Stimulated activated CD8-positive, alpha-beta memory T cell treated with anti-CD3 and anti-CD28 coated beads, Interleukin-7, amount 100 ng/mL, for 1 hour (primary cell): Measurements from ENCODE around the gene ADGRL2.

Experiments
- DNase-seq, 2 donors: peaks; one replicate each; pipeline ENCODE4 v3.0.0-alpha.2; 2020; ENCODE audit warnings: low read depth in 2 of 2

ADGRL2 gene

GRCh38 chr1:81907575-81907974, 106.8 kb downstream of the ADGRL2 start:
- DNase-seq, result no peak

DNA sequence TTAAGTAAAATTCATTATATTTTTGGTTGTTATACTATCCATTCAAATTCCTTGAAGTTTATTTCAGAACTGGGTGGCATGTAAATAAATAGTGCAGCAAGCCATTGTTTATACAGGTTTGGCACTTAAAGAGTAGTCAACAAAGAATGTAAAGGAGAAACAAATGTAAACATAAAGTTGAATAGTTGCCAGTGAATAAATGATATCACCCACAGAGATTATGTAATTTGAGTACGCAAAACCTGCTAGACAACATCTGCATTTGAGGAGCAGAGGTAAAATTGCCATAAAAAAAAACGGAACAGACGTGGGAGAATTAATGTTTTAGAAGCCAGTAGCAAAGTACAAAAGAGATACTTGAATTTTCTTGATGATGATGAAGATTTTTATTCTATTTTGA, 111.6 kb downstream of the ADGRL2 start:
- no peak for DNase-seq

DNA sequence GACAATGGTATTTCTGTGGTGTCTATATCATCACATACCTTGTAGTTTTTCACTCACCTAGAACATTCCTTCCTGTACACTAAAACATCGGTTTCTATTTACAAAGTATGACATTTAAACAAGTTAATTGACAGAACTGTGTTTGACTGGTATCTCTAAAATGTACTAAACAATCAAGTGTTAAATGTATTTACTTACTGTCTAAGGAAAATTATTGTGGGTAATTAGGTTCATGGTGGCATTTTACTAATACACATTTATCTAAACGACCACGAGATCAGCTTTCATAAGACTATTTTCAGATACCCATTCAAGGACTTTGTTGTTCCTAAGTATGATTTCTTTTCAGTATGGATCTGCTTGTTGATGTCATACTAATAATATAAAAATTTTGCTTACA, 115.2 kb downstream of the ADGRL2 start:
- no peak for DNase-seq

- no peak for DNase-seq
Observed at GRCh38 chr1:81920245-81920740, 119.6 kb downstream of the ADGRL2 start.

- no peak for DNase-seq
Observed at GRCh38 chr1:81920886-81921285, 120.2 kb downstream of the ADGRL2 start.

GRCh38 chr1:81921344-81921743, 120.6 kb downstream of the ADGRL2 start:
- no peak for DNase-seq

DNA sequence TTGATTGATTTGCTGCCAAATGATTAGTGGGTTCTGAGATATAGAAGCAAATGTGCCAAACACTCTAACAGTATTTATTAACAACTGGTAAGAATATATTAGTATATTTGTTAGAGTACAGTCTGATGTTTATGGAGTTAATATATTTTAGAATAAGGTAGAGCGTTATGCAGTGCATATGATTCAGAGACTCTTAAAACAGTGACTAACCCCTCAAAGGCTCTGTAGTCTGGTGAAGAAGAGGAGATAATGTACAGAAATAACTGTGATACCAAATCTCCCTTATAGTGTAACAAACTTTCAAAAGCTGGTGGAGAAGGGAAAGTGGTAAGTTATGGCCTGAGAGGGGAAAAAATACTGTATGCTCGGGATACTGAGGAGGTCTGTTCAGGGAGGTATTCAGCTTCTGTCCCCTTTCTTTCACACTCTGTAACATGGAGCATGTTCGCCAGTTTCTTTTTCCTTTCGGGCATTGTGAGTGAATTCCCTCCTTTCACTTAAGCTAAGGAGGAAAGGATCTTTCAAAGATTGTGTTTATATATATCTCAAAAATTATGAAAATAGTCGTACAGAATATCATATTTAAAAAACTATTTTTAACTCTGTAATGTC, 121.2 kb downstream of the ADGRL2 start:
- DNase-seq, result no peak

GRCh38 chr1:81922955-81923354, 122.2 kb downstream of the ADGRL2 start:
- DNase-seq, result no peak

DNA sequence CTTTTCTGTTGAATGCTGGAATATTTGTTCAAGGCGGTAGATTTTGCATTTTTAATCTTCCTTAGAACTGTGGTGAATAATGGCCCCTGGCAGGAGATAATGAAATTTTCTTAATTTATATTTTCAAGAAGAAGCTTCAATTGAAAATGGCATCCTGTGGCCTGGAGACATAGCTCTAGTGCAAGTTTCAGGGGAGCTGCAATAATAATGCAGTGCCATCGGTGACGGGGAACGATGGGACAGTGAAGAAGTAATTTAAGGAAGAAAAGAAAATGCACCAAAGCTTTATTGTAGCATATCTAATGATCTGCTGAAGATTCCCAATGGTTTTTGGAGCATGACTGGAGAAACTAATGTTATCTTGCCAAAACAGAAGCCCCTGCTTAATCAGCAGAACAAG, 128.4 kb downstream of the ADGRL2 start:
- DNase-seq, result no peak

- DNase-seq, result no peak
Observed at GRCh38 chr1:81936853-81937252, 136.1 kb downstream of the ADGRL2 start.

DNA sequence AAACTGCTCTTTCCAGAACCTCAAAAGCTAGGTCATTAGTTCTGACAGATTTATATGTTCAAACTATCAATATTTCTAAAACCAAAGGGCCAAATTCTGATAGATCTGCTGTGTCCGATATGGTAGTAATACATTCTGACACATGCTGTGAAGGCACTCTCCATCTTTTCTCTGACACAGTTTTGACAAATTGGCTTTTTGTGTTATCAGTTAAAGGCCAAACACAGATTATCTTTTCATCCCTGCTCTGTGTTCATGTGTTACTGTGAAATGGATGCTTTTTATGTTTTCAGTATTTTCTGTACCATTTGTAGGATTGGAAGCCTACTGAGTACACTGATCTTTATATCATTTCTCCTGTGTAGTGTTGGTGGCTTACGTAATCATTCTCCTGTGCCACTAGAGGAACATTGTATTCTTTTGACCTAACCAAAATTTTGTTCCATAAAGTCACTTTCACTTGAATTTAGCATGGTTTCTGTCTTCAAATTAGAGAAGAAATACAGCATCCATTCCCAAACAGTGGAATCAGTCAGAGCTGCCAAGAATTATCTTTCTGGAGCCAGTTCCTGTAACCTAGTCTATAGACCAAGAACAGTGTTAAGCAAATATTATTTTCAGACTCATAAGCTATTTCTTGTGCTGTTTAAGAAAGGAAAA, 137.2 kb downstream of the ADGRL2 start:
- DNase-seq, result no peak

DNA sequence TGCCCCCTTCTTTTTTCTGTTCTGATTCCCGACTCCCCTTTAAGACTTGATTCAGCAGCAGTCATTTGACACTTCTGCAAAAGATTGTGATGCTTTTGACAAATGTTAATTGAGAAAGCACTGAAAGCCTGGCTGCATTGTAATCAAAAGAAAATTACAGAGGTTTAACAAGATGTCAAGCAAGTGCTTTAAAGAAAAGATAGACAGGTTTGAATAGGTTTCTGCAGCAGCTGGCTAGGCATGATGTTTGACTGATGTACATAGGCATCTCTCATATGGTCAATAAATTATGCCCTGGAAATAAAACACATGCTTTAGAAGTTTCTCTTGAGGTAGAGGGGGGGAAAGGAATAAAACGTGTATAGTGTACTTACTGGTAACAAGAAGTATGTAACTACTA, 147.8 kb downstream of the ADGRL2 start:
- no peak for DNase-seq

DNA sequence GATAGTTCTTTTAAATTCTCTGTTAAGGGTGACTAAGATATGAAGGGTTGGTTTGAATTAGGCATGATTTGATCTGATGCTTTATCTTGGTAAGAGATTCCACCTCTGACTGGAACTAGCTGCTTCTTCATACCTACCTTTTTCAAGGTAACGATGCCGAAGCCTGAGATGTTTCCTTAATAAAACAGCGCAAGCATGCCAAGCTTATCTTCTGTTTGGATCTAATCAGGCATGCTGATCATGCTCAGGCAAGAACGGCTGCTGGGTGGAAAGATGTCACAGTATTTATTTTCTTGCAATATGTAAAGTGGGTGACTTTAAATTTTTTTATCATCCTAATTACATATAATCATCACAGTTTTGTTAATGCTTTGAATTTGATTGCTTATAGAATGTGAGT, 148.7 kb downstream of the ADGRL2 start:
- no peak for DNase-seq

GRCh38 chr1:81950037-81950436, 149.3 kb downstream of the ADGRL2 start:
- DNase-seq, result no peak

DNA sequence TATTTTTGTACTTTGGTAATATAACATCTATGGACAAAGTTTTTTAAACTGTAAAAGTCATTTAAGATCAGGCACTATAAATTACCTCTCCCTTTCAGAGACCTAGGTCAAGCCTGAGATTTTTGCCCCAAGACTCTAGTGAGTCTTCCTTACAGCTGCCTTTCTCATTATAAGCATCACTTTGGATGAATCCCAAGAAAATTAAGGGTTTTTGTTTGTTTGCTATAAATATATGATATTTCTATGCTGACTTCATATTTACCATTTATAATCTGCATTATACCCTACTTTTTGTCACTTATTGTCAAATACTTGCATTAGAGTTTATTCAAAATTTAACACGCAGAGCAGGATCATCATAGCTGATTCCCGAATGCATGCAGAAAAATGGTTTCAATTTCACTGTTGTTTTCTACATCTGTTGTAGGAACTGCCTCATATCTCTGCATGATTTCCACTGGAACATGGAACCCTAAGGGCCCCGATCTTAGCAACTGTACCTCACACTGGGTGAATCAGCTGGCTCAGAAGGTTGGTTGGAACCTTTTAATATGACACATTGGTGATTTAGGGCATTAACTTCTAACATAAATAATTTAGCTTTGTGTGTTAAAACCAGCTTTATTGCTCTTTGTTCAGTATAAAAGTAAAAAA, 150.0 kb downstream of the ADGRL2 start:
- DNase-seq, result no peak

DNA sequence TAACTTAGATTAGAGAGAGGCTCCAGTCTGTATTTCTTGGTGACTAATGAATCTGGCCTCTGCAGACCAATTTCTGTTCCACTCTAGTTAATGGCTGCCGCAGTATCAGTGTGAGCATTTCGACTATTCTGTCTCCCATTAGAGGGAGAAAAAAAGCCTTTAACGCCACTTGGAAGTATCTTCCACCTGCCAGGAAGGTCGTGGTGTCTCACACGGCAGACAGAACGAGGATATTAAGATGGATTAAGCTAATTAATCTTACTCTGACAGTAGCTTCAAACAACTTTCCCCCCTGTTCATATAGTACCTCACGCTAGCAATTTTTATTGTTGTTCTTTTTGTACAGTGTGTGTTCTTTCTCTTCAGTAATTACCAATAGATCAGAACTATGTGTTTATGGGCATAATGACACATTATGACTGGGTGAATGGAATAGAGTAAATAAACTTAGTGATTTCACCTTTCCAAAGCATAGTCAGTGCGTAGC, 153.8 kb downstream of the ADGRL2 start:
- no peak for DNase-seq

DNA sequence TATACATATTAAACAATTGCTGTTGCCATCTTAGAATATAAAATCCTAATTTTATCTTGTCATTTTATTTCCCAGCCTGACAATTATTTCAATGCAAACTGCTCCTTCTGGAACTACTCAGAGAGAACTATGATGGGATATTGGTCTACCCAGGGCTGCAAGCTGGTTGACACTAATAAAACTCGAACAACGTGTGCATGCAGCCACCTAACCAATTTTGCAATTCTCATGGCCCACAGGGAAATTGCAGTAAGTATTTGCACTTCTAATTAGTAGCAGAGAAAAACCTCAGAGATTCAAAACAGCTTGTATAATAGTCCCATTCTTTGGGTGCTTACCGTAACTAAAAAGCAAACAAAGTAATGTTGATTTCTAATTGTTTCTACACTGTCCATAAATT, 167.2 kb downstream of the ADGRL2 start:
- no peak for DNase-seq

DNA sequence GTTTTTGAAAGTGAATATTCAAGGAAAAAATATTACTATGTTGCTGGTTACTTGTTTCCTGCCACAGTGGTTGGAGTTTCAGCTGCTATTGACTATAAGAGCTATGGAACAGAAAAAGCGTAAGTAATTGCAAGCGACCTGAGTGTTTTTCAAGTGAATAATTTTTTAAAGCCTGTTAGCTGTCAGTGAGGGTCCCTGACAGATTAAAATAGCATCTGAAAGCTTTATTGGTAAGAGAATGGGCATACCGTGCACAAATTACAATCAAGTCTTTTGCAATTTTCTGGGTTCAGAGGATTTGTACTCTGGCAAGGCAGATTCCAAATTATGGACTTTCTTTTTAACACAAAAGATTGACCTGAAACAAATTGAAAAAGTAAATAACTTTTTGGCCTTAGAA, 169.7 kb downstream of the ADGRL2 start:
- no peak for DNase-seq

- DNase-seq, result no peak
Observed at GRCh38 chr1:81974222-81974841, 173.6 kb downstream of the ADGRL2 start.

DNA sequence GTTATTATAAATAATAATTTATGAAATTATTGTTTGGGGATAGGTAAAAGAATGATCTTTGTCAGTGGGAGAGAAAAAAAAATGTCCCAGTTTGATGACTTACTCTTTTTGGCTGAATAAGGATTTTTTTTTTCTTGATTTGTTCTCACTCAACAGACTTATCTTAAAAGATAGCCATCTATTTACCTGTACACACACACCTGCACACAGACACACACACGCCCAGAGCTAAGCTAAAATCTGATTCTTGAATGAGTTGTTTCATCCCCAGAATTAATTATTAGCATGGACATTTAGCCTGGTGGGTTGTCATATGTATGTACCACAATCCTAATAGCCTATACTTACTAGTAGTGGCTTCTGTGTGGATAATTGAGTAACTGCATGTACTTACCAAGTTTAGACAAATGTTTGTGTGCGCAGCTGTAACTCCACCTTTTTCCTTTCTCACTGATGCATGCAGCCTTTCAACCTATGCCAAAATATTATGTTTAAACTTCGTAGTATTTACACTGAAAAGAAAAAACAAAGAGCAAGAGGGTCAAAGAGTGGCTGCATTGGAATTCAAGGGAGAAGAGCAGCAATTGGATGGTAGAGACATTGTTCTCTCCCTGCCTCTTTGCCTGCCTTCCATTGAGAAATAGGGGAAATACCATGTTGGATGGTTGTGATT, 174.3 kb downstream of the ADGRL2 start:
- DNase-seq, result no peak

GRCh38 chr1:81976539-81976938, 175.8 kb downstream of the ADGRL2 start:
- DNase-seq, result no peak

DNA sequence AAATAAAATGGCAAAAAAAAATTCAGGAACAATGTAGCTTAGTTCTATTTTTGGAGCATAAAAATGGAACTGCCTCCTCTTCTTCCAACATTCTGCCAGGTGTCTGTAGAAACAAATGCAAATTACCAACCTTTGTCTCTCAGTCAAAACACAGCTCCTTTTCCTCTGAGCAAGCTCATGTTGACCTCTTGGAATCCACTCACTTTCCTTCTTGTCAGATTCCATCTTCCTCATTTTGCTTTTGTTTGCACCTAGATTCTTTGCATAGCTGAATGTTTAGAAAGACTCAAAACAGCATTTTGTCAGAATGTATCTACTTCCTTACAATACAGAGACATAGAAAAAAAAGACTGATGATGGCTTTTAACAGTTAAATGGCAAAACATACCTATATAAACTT, 178.2 kb downstream of the ADGRL2 start:
- DNase-seq, result no peak
